Tibial nerve (tissue), 4 donors: ENCODE measurements around the gene OOSP2.

Experiments used
- CTCF ChIP-seq, 5 experiments: fragments of 200-600 bp in 3 of 5; fragments of 450-650 bp in 2 of 5; sonication (generic) in 3 of 5; IDR thresholded peaks; one replicate each; pipeline ENCODE4 v1.5.1; 2016 to 2019; ENCODE audit warnings: antibody characterized with exemption in 5 of 5, mild to moderate bottlenecking in 3 of 5, moderate library complexity in 2 of 5
- EP300 ChIP-seq, 2 donors: sonication (generic); formaldehyde crosslinking; IDR thresholded peaks; one replicate each; pipeline ENCODE4 v1.6.1; 2017; ENCODE audit warnings: antibody characterized with exemption in 2 of 2, mild to moderate bottlenecking in 1 of 2

- TF ChIP-seq CTCF (IDR thresholded peaks at IDR 0.05) (no peak), EP300 (IDR thresholded peaks at IDR 0.05) (no peak)
Observed at GRCh38 chr11:60065801-60066200, 25.6 kb downstream of the OOSP2 start.
